SK-N-SH (cell line): ENCODE measurements around the gene ZNF780A. TPM values are rescaled to one million over a fixed set of nuclear protein-coding genes. Genes with fewer than 3 reads are reported as not detected.
"Not testable (repeated sequence)": the region's sequence is repeated elsewhere in the genome, so short reads cannot be mapped to it uniquely, and the experiment has no call there.

Experiments used
- CTCF ChIA-PET: fragments of 300-600, 350-600 bp; formaldehyde crosslinking; extraction: SDS; loops from one replicate; lab custom pipeline; 2021; lab: Yijun Ruan, JAX
- POLR2A ChIA-PET: fragments of 350-600 bp; sonication (Branson Sonifier 250); formaldehyde crosslinking; extraction: SDS; loops from one replicate; lab custom pipeline; 2020; ENCODE audit warnings: antibody characterized with exemption, inconsistent platforms; lab: Yijun Ruan, JAX
- DNase-seq: peaks from one replicate; pipeline ENCODE4 v3.0.0; 2012
- H2AFZ ChIP-seq: fragments of 200-600 bp; sonication (generic); 2 replicates; pipeline ENCODE4 v1.8.1; 2016; ENCODE audit warnings: antibody characterized with exemption, mild to moderate bottlenecking, low read depth
- H3F3A ChIP-seq: fragments of 200-600 bp; sonication (generic); replicated peaks from 2 replicates; pipeline ENCODE3; 2016; ENCODE audit warnings: antibody characterized with exemption, mild to moderate bottlenecking; ENCODE audit not compliant: insufficient read depth
- H3K27ac ChIP-seq, 2 experiments: fragments of 200-500 bp in 1 of 2; fragments of 200-600 bp in 1 of 2; sonication (Bioruptor generic) in 1 of 2; sonication (generic), shearing (Covaris generic) in 1 of 2; 2 replicates each; pipeline versions ENCODE4 v1.5.1 to v1.6.1; 2014 to 2016; ENCODE audit warnings: low read depth in 2 of 2, inconsistent platforms in 1 of 2, low read length in 1 of 2, mild to moderate bottlenecking in 1 of 2, mixed read lengths in 1 of 2
- H3K27me3 ChIP-seq: fragments of 200-600 bp; sonication (generic), shearing (Covaris generic); 2 replicates; pipeline ENCODE4 v1.6.1; 2016; ENCODE audit warnings: mixed run types; ENCODE audit not compliant: insufficient read depth
- H3K36me3 ChIP-seq, 2 experiments: fragments of 200-500 bp in 1 of 2; fragments of 200-600 bp in 1 of 2; sonication (Bioruptor generic) in 1 of 2; sonication (generic) in 1 of 2; replicated peaks in 1 of 2; 2 replicates each; pipeline versions ENCODE3 to v1.5.1; 2014 to 2016; ENCODE audit warnings: low read length in 1 of 2, mild to moderate bottlenecking in 1 of 2; ENCODE audit not compliant: insufficient read depth in 2 of 2, control insufficient read depth in 1 of 2
- H3K4me1 ChIP-seq, 2 experiments: fragments of 200-500 bp in 1 of 2; fragments of 200-600 bp in 1 of 2; sonication (Bioruptor generic) in 1 of 2; sonication (generic), shearing (Covaris generic) in 1 of 2; 2 replicates each; pipeline versions ENCODE4 v1.5.1 to v1.6.1; 2014 to 2016; ENCODE audit warnings: low read depth in 1 of 2, low read length in 1 of 2, mixed run types in 1 of 2; ENCODE audit not compliant: insufficient read depth in 2 of 2, control insufficient read depth in 1 of 2
- H3K4me2 ChIP-seq: fragments of 200-600 bp; sonication (generic), shearing (Covaris generic); 2 replicates; pipeline ENCODE4 v1.6.1; 2017; ENCODE audit warnings: mixed run types
- H3K4me3 ChIP-seq, 2 experiments: fragments of 200-500 bp in 1 of 2; fragments of 200-600 bp in 1 of 2; sonication (Bioruptor generic) in 1 of 2; sonication (generic), shearing (Covaris generic) in 1 of 2; 2 replicates each; pipeline versions ENCODE4 v1.5.1 to v1.8.1; 2014 to 2016; ENCODE audit warnings: low read depth in 2 of 2, inconsistent platforms in 1 of 2, low read length in 1 of 2, mild to moderate bottlenecking in 1 of 2, mixed read lengths in 1 of 2, moderate library complexity in 1 of 2
- H3K79me2 ChIP-seq: fragments of 200-600 bp; sonication (generic); 2 replicates; pipeline ENCODE4 v1.8.1; 2017; ENCODE audit warnings: mild to moderate bottlenecking; ENCODE audit not compliant: insufficient read depth
- H3K9ac ChIP-seq: fragments of 200-600 bp; sonication (generic); 2 replicates; pipeline ENCODE4 v1.6.1; 2017; ENCODE audit warnings: mixed run types
- H3K9me2 ChIP-seq: fragments of 200-600 bp; sonication (generic); 2 replicates; pipeline ENCODE4 v1.6.1; 2017; ENCODE audit warnings: mixed run types
- H3K9me3 ChIP-seq: fragments of 200-600 bp; sonication (generic); 2 replicates; pipeline ENCODE4 v1.6.1; 2017; ENCODE audit warnings: mixed run types, mild to moderate bottlenecking, moderate library complexity
- H4K20me1 ChIP-seq: fragments of 200-600 bp; sonication (generic); 2 replicates; pipeline ENCODE4 v1.6.1; 2017; ENCODE audit warnings: mild to moderate bottlenecking, mixed run types; ENCODE audit not compliant: insufficient read depth
- CHD2 ChIP-seq: fragments of 150-350 bp; IDR thresholded peaks from 2 replicates; pipeline ENCODE4 v1.6.1; 2018; ENCODE audit warnings: low read length; ENCODE audit not compliant: partially characterized antibody
- ELF1 ChIP-seq: IDR thresholded peaks from 2 replicates; pipeline ENCODE4 v1.4.0; 2012
- EZH2phosphoT487 ChIP-seq: fragments of 200-600 bp; sonication (generic); IDR thresholded peaks from 2 replicates; pipeline ENCODE4 v1.6.1; 2017; ENCODE audit warnings: low read depth, mixed run types, mild to moderate bottlenecking, antibody characterized with exemption, moderate library complexity, borderline replicate concordance
- FOXJ3 ChIP-seq: sonication (generic); formaldehyde crosslinking; IDR thresholded peaks from 2 replicates; pipeline ENCODE4 v1.5.1; 2020; ENCODE audit warnings: mild to moderate bottlenecking, missing genetic modification reagents
- GABPA ChIP-seq: IDR thresholded peaks from 2 replicates; pipeline ENCODE4 v1.4.0; 2012; ENCODE audit warnings: low read depth, mild to moderate bottlenecking
- GATA2 ChIP-seq: sonication (generic); formaldehyde crosslinking; IDR thresholded peaks from 2 replicates; pipeline ENCODE4 v1.5.0; 2020; ENCODE audit warnings: mild to moderate bottlenecking, missing genetic modification reagents
- IRF3 ChIP-seq: fragments of 150-350 bp; IDR thresholded peaks from 2 replicates; pipeline ENCODE4 v1.6.1; 2016; ENCODE audit warnings: mild to moderate bottlenecking, low read depth, low read length
- JUND ChIP-seq: IDR thresholded peaks from 2 replicates; pipeline ENCODE4 v1.4.0; 2012
- MAX ChIP-seq: IDR thresholded peaks from 2 replicates; pipeline ENCODE4 v1.4.0; 2012; ENCODE audit warnings: low read depth
- NRF1 ChIP-seq: IDR thresholded peaks from 2 replicates; pipeline ENCODE4 v1.6.1; 2012; ENCODE audit warnings: low read depth, mild to moderate bottlenecking, low read length
- PBX3 ChIP-seq: IDR thresholded peaks from 2 replicates; pipeline ENCODE4; 2012
- POLR2AphosphoS5 ChIP-seq: IDR thresholded peaks from 2 replicates; pipeline ENCODE4 v1.6.1; 2012; ENCODE audit warnings: low read depth, low read length
- RAD21 ChIP-seq: IDR thresholded peaks from 2 replicates; pipeline ENCODE4 v1.6.1; 2012; ENCODE audit warnings: mild to moderate bottlenecking, low read length
- RFX5 ChIP-seq: IDR thresholded peaks from 2 replicates; pipeline ENCODE4 v1.6.1; 2012; ENCODE audit warnings: mild to moderate bottlenecking, improper control_type of control experiment, low read length
- RXRA ChIP-seq: IDR thresholded peaks from 2 replicates; pipeline ENCODE4 v1.4.0; 2012; ENCODE audit warnings: low read depth, mild to moderate bottlenecking, borderline replicate concordance
- TAF1 ChIP-seq: IDR thresholded peaks from 2 replicates; pipeline ENCODE4 v1.6.1; 2012; ENCODE audit warnings: low read depth, mild to moderate bottlenecking, low read length, moderate library complexity, borderline replicate concordance
- TCF12 ChIP-seq: IDR thresholded peaks from 2 replicates; pipeline ENCODE4 v1.4.0; 2012
- USF1 ChIP-seq: IDR thresholded peaks from 2 replicates; pipeline ENCODE4 v1.4.0; 2012; ENCODE audit warnings: low read depth, borderline replicate concordance
- YY1 ChIP-seq: IDR thresholded peaks from 2 replicates; pipeline ENCODE4 v1.4.0; 2012; ENCODE audit warnings: low read depth, mild to moderate bottlenecking
- ZBTB33 ChIP-seq: IDR thresholded peaks from 2 replicates; pipeline ENCODE4 v1.4.0; 2012; ENCODE audit warnings: low read depth, borderline replicate concordance
- WGBS: methylation state at CpG from one replicate; pipeline ENCODE4 v1.1.6; 2017; ENCODE audit warnings: low lambda C conversion rate; 5-methylcytosine and 5-hydroxymethylcytosine counted together
- polyA plus RNA-seq, 3 experiments: library from polyadenylated mRNA; depleted of rRNA; stranded (reverse); fragments of >200 nt; gene quantifications; 2 replicates each; pipeline ENCODE4 v1.2.3, GENCODE V29; 2012

ZNF780A gene
- polyA plus RNA-seq, 1 of the 3 experiments (the other 2 are of a cell fraction), result 7.1 TPM

GRCh38 chr19:40112271-40112670 is 21.5 kb upstream of the ZNF780A start:
- H3K79me2 ChIP-seq, CTCF ChIA-PET, H3K4me3 ChIP-seq, H3K27ac ChIP-seq, H3K9me3 ChIP-seq, H3K4me1 ChIP-seq, DNase-seq, POLR2A ChIA-PET, H3K9ac ChIP-seq, H2AFZ ChIP-seq, H3F3A ChIP-seq, H3K4me2 ChIP-seq, H3K9me2 ChIP-seq, H3K27me3 ChIP-seq, H4K20me1 ChIP-seq, H3K36me3 ChIP-seq: not testable (repeated sequence)
- WGBS, result 11% methylated on average over 4 of the region's 4 CpGs

- H3K27ac ChIP-seq, result no peak overlapping the region
- no peak overlapping the region for H3K9ac ChIP-seq
- H3K9me3 ChIP-seq, result no peaks in the 10 kb centered on the region
- no peak overlapping the region for H3K4me2 ChIP-seq
- no peaks in the 10 kb centered on the region for H3K79me2 ChIP-seq
- no peaks in the 10 kb centered on the region for H4K20me1 ChIP-seq
- no peaks in the 10 kb centered on the region for H3F3A ChIP-seq
- H3K9me2 ChIP-seq, result no peaks in the 10 kb centered on the region
- ChIA-PET CTCF (interaction anchor here (0.6 to 1.7 kb wide), 3 partner anchors 16 to 318 kb away, joined by 3 to 5 read pairs (median 3); no protein-coding TSS in a partner anchor), POLR2A (no interaction called here)
- WGBS, result 0% methylated on average over 2 of the region's 2 CpGs
- no peaks in the 10 kb centered on the region for H3K27me3 ChIP-seq
- TF ChIP-seq RXRA (no peak), MAX (no peak), ZBTB33 (no peak), TAF1 (no peak), GABPA (no peak), GATA2 (no peak), POLR2AphosphoS5 (no peak), YY1 (no peak), NRF1 (no peak), ELF1 (no peak), FOXJ3 (no peak), CHD2 (no peak), PBX3 (no peak), IRF3 (no peak), EZH2phosphoT487 (no peak), TCF12 (no peak), JUND (no peak), RFX5 (no peak), USF1 (no peak), RAD21 (no peak)
- DNase-seq, result no peak
- no peak overlapping the region for H3K4me3 ChIP-seq
- no peaks in the 10 kb centered on the region for H3K4me1 ChIP-seq
- no peaks in the 10 kb centered on the region for H3K36me3 ChIP-seq
- no peak overlapping the region for H2AFZ ChIP-seq
Observed at GRCh38 chr19:40110570-40110969, 19.8 kb upstream of the ZNF780A start.
